Uterus (tissue), 4 donors: ENCODE results near the gene PMPCA. TPM values are rescaled to one million over a fixed set of nuclear protein-coding genes. Genes with fewer than 3 reads are reported as not detected.
"Not testable (repeated sequence)": the region's sequence is repeated elsewhere in the genome, so short reads cannot be mapped to it uniquely, and the experiment has no call there.

Source experiments
- DNase-seq, 2 donors: peaks; one replicate each; pipeline ENCODE4 v3.0.0-alpha.2; 2019 to 2020
- H3K27ac ChIP-seq, 2 donors: fragments of 200-600 bp; sonication (generic); 1 replicate in 1 of 2; 2 replicates in 1 of 2; pipeline ENCODE4 v1.5.1; 2016 to 2018
- H3K27me3 ChIP-seq, 2 donors: fragments of 200-600 bp; sonication (generic); one replicate each; pipeline ENCODE4 v1.5.1; 2018 to 2019; ENCODE audit warnings: control low read depth in 1 of 2
- H3K36me3 ChIP-seq, 2 donors: fragments of 200-600 bp; sonication (generic); one replicate each; pipeline ENCODE4 v1.5.1; 2019; ENCODE audit warnings: control low read depth in 1 of 2
- H3K4me1 ChIP-seq, 2 donors: fragments of 200-600 bp; sonication (generic); one replicate each; pipeline ENCODE4 v1.5.1; 2018 to 2019; ENCODE audit warnings: control low read depth in 1 of 2
- H3K4me3 ChIP-seq, 2 donors: fragments of 200-600 bp; sonication (generic); 1 replicate in 1 of 2; 2 replicates in 1 of 2; pipeline ENCODE4 v1.5.1; 2018 to 2019; ENCODE audit warnings: mild to moderate bottlenecking in 1 of 2
- H3K9me3 ChIP-seq, 2 donors: fragments of 200-600 bp; sonication (generic); one replicate each; pipeline ENCODE4 v1.5.1; 2019; ENCODE audit warnings: control low read depth in 1 of 2
- CTCF ChIP-seq, 4 experiments: fragments of 200-600 bp in 2 of 4; fragments of 450-650 bp in 2 of 4; sonication (generic) in 2 of 4; IDR thresholded peaks; one replicate each; pipeline ENCODE4 v1.5.1; 2016 to 2019; ENCODE audit warnings: antibody characterized with exemption in 4 of 4, mild to moderate bottlenecking in 2 of 4, moderate library complexity in 1 of 4
- POLR2A ChIP-seq, 2 donors: fragments of 450-650 bp; IDR thresholded peaks; one replicate each; pipeline ENCODE4 v1.6.1; 2016; ENCODE audit warnings: antibody characterized with exemption in 2 of 2, mild to moderate bottlenecking in 1 of 2, moderate library complexity in 1 of 2
- intact Hi-C: fragments of 100-400 bp; cut with DNase I; formaldehyde crosslinking; loops from one replicate; pipeline ENCODE4 v1.15.1; 2023; ENCODE audit warnings: low total_unique reads
- total RNA-seq, 4 donors: library from RNA; depleted of rRNA in 3 of 4; stranded (reverse); fragments of >200 nt in 3 of 4; gene quantifications; one replicate each; pipeline versions ENCODE4 v1.1.0 to v1.2.4, GENCODE V29; 2014 to 2023
- donor health status: DM: yes; HTN: yes; CAD: no.

PMPCA gene
- total RNA-seq, 4 donors from 2014 or later, result 0.77 to 39.0 (median 29.5) TPM

GRCh38 chr9:136403915-136404800, 6.3 kb upstream of the PMPCA start:
- intact Hi-C loops, result no loop called here

DNA sequence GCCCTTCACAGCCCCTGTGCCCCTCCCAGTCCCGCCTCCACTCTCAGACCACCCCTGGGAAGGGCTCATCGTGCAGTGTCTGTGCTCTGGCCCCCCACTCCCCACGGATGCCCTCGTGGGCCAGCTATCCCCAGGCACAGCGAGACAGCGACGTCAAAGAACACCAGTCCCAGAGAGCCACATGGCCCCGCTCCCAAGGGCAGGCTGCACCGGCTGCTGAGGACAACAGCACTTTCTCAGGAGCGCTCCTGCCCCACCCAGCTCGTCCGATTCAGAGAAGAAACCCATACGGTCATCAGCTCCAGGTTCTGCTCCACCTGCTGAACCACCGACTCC, 5.7 kb upstream of the PMPCA start:
- no peak for DNase-seq
- Histone ChIP-seq H3K4me1 (peaks cover 0 to 5% of the 10 kb centered on the region in 2 donors), H3K4me3 (no peak overlapping the region), H3K9me3 (no peaks in the 10 kb centered on the region), H3K36me3 (no peaks in the 10 kb centered on the region), H3K27me3 (no peaks in the 10 kb centered on the region), H3K27ac (no peak overlapping the region)
- TF ChIP-seq CTCF (IDR thresholded peaks at IDR 0.05) (no peak), POLR2A (IDR thresholded peaks at IDR 0.05) (no peak)
- intact Hi-C loops, result no loop called here

More at GRCh38 chr9:136403915-136404800, 6.3 kb upstream of the PMPCA start:
- Histone ChIP-seq H3K9me3 (no peaks in the 10 kb centered on the region), H3K36me3 (no peaks in the 10 kb centered on the region), H3K4me1 (peaks cover 3 to 4% of the 10 kb centered on the region in 2 donors), H3K4me3 (no peak overlapping the region), H3K27ac (no peak overlapping the region), H3K27me3 (no peaks in the 10 kb centered on the region)
- no peak for TF ChIP-seq POLR2A (IDR thresholded peaks at IDR 0.05)
- TF ChIP-seq CTCF (IDR thresholded peaks at IDR 0.05), result no peak
- DNase-seq, result no peak

- intact Hi-C loops, result no loop called here
- Histone ChIP-seq H3K27ac (no peak overlapping the region), H3K4me1 (peaks cover 0 to 8% of the 10 kb centered on the region in 2 donors), H3K9me3 (no peaks in the 10 kb centered on the region), H3K36me3 (no peaks in the 10 kb centered on the region), H3K27me3 (no peaks in the 10 kb centered on the region), H3K4me3 (no peak overlapping the region)
- no peak for TF ChIP-seq POLR2A (IDR thresholded peaks at IDR 0.05)
- no peak for TF ChIP-seq CTCF (IDR thresholded peaks at IDR 0.05)
- no peak for DNase-seq
Observed at GRCh38 chr9:136405481-136405880, 5.0 kb upstream of the PMPCA start.

- DNase-seq, intact Hi-C loops, H3K27me3 ChIP-seq, H3K27ac ChIP-seq, H3K36me3 ChIP-seq, H3K9me3 ChIP-seq, H3K4me3 ChIP-seq, H3K4me1 ChIP-seq: not testable (repeated sequence)
Observed at GRCh38 chr9:136405904-136406303, 4.6 kb upstream of the PMPCA start.

DNA sequence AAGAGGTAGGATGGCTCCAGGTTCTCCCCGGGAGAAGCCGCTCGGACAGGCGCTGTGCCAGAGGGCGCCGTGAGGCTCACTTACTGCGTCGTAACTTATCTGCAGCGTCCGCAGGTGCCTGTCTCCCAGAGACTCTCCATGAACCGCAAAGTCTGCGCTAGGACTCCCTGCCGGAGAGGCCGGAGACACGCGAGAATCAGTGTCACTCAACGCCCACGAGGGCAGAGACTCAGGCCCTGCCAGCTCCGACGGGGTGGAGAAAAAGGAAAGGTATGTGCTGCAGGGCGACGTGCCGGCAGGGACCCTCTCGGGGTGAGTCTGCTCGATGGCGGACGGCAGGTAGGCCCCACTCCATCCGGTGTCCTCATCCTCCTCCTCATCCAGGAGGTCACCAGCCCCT, 3.4 kb upstream of the PMPCA start:
- H3K27me3 ChIP-seq, DNase-seq, H3K27ac ChIP-seq, intact Hi-C loops, H3K9me3 ChIP-seq, H3K4me1 ChIP-seq, H3K4me3 ChIP-seq, H3K36me3 ChIP-seq: not testable (repeated sequence)

DNA sequence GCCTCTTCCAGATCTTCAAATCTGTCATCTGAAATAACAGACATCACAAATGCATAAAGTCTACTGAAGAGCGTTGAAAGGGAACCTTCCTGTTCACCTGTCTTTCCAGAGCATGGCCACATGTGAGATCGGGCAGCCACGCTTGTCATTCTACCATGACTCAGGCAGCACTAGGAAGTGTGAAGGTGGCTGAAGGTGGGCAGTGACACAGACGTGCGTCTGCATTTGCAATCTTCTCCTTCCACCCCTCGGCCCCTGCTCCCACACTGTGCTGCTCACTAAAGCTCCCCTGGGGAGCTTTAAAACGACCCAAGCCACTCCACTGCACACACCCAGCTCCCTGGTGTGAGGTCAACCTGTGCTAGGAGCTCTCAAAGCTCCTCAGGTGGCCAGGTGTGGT, 2.5 kb upstream of the PMPCA start:
- no peaks in the 10 kb centered on the region for H3K27me3 ChIP-seq
- H3K9me3 ChIP-seq, result no peaks in the 10 kb centered on the region
- intact Hi-C loops, result no loop called here
- TF ChIP-seq POLR2A (IDR thresholded peaks at IDR 0.05) (no peak), CTCF (IDR thresholded peaks at IDR 0.05) (no peak)
- DNase-seq, result no peak
- peaks cover 0 to 8% of the 10 kb centered on the region in 2 donors for H3K4me1 ChIP-seq
- H3K27ac ChIP-seq, result no peak overlapping the region
- H3K36me3 ChIP-seq, result no peaks in the 10 kb centered on the region
- no peak overlapping the region for H3K4me3 ChIP-seq
